Activated T-cell treated with anti-CD3 and anti-CD28 coated beads, Interleukin-2, amount 50 U/mL, for 4 hours (primary cell): ENCODE measurements around the gene CTAG2. TPM values are rescaled to one million over a fixed set of nuclear protein-coding genes. Genes with fewer than 3 reads are reported as not detected.
"Not testable (repeated sequence)": the region's sequence is repeated elsewhere in the genome, so short reads cannot be mapped to it uniquely, and the experiment has no call there.

Experiments
- ATAC-seq, 2 donors: fragments of 200-7000 bp; cut with Tn5 transposase; one replicate each; pipeline ENCODE4 v1.10.0; 2021
- DNase-seq: peaks from one replicate; pipeline ENCODE4 v3.0.0-alpha.2; 2020
- H3K27me3 Mint-ChIP-seq: one replicate; pipeline ENCODE4 v1.8.0; 2021; ENCODE audit warnings: low read depth, mixed read lengths
- H3K36me3 Mint-ChIP-seq: one replicate; pipeline ENCODE4 v1.8.0; 2022; ENCODE audit warnings: mixed read lengths; ENCODE audit not compliant: insufficient read depth
- H3K4me1 Mint-ChIP-seq: one replicate; pipeline ENCODE4 v1.8.0; 2021; ENCODE audit warnings: low read depth, mixed read lengths
- H3K4me3 Mint-ChIP-seq: one replicate; pipeline ENCODE4 v1.8.0; 2021; ENCODE audit warnings: mild to moderate bottlenecking, moderate library complexity, mixed read lengths
- H3K9me3 Mint-ChIP-seq: one replicate; pipeline ENCODE4 v1.8.0; 2021; ENCODE audit warnings: mixed read lengths
- total RNA-seq, 3 donors: library from RNA; stranded (reverse); gene quantifications; one replicate each; pipeline ENCODE4 v1.2.1, GENCODE V29; 2021

The CTAG2 gene
- total RNA-seq, 3 donors from 2014 or later: 6.1 TPM; not detected in 2

- ATAC-seq (no peak), DNase-seq (no peak)
- H3K4me1 Mint-ChIP-seq: no peaks in the 10 kb centered on the region
- no peaks in the 10 kb centered on the region for H3K9me3 Mint-ChIP-seq
- H3K27me3 Mint-ChIP-seq: no peaks in the 10 kb centered on the region
- H3K4me3 Mint-ChIP-seq: no peak overlapping the region
- no peaks in the 10 kb centered on the region for H3K36me3 Mint-ChIP-seq
Observed at GRCh38 chrX:154655346-154655745, 2.0 kb upstream of the CTAG2 start.

- Mint-ChIP-seq H3K27me3 (no peaks in the 10 kb centered on the region), H3K4me1 (no peaks in the 10 kb centered on the region), H3K9me3 (no peaks in the 10 kb centered on the region), H3K4me3 (no peak overlapping the region), H3K36me3 (no peaks in the 10 kb centered on the region)
- no peak for ATAC-seq
- no peak for DNase-seq
Observed at GRCh38 chrX:154654925-154655324, 1.5 kb upstream of the CTAG2 start.

GRCh38 chrX:154654372-154654771, 993 bp upstream of the CTAG2 start:
- H3K27me3 Mint-ChIP-seq: no peaks in the 10 kb centered on the region
- no peak for DNase-seq
- no peaks in the 10 kb centered on the region for H3K9me3 Mint-ChIP-seq

GRCh38 chrX:154653048-154653401, 354 bp downstream of the CTAG2 start:
- Mint-ChIP-seq H3K4me1 (no peaks in the 10 kb centered on the region), H3K4me3 (no peak overlapping the region), H3K27me3 (no peaks in the 10 kb centered on the region), H3K36me3 (no peaks in the 10 kb centered on the region), H3K9me3 (no peaks in the 10 kb centered on the region)
- DNase-seq (no peak), ATAC-seq (no peak)

More at GRCh38 chrX:154654372-154654771, 993 bp upstream of the CTAG2 start:
- Mint-ChIP-seq H3K4me3 (no peak overlapping the region), H3K36me3 (no peaks in the 10 kb centered on the region), H3K4me1 (no peaks in the 10 kb centered on the region)
- ATAC-seq: no peak

DNA sequence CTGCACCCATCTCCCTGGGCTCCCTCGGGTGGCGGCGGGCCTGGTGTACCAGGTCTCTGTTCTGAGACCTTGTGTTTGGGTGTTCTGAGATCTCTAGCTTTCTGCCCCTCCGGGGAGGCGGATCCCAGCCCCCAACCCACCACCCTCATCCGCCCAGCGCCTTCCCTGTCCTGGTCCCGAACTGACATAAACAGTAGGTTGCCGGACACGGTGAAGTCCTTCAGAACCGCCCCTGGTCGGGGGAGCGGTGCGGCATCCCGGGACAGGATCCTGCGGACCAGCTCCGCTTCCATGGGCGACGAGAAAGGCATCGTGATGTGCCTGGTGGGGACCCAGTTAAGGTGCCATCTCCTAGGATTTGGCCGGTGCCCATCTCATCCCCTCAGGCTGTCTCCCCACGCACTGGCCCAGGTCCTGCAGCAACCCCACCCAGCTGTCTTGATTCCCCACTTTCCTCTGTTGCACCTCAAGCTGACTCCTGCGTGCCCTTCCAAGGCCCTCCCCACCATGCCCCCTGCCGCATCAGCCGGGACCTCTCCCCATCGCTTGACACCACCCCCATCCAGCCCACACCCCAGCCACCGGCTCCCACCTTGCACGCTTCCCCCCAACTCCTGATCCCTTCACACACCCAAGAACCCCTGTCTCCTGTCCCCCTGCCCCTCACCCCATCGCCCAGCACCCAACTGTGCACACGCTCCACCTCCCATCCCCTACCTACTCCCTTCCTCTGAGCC, 900 bp downstream of the CTAG2 start:
- no peak for ATAC-seq
- Mint-ChIP-seq H3K4me1 (no peaks in the 10 kb centered on the region), H3K4me3 (no peak overlapping the region)

DNA sequence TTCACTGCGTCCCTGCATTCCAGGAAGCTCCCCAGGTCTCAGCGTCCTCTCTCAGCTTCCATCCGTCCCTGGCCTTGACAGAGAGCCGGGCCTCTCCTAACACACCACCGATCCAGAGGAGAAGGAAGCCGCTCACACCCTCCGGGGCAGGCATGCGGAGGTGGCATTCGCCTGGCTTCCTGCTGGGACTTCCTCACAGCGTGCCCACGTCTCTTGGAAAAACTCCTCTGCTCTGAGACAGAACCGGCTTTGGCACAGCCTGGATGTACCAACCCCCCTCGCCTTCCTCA, 3.2 kb downstream of the CTAG2 start:
- Mint-ChIP-seq H3K9me3 (no peaks in the 10 kb centered on the region), H3K36me3 (no peaks in the 10 kb centered on the region), H3K4me3 (no peak overlapping the region), H3K27me3 (no peaks in the 10 kb centered on the region), H3K4me1 (no peaks in the 10 kb centered on the region)
- ATAC-seq (no peak), DNase-seq (no peak)

More for the DNA sequence above, 900 bp downstream of the CTAG2 start:
- no peaks in the 10 kb centered on the region for H3K27me3 Mint-ChIP-seq
- no peak for DNase-seq
- H3K36me3 Mint-ChIP-seq: no peaks in the 10 kb centered on the region
- no peaks in the 10 kb centered on the region for H3K9me3 Mint-ChIP-seq

- DNase-seq: no peak
- no peak overlapping the region for H3K4me3 Mint-ChIP-seq
- no peak for ATAC-seq
- no peaks in the 10 kb centered on the region for H3K9me3 Mint-ChIP-seq
- H3K27me3 Mint-ChIP-seq: no peaks in the 10 kb centered on the region
- H3K4me1 Mint-ChIP-seq: no peaks in the 10 kb centered on the region
- no peaks in the 10 kb centered on the region for H3K36me3 Mint-ChIP-seq
Observed at GRCh38 chrX:154649503-154650220, 3.7 kb downstream of the CTAG2 start.

DNA sequence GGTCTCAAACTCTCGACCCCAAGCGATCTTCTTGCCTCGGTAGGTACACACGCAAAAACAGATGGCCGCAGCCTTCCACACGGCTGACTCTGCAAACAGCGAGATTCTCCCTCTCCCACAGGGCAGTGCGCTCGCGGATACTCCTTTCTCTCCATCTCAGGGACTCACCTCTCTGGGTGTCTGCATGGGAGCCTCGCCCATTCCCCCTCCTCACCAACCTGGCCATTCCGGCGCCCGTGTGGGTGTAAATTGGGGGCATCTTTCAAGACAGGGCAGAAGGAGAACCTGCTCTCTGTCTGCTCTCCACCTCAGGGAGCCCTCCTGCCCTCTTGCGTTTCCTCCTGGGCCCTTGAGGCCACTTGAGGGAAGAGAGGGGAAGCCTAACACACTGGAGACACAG, 4.4 kb downstream of the CTAG2 start:
- ATAC-seq: no peak
- Mint-ChIP-seq H3K4me3 (no peak overlapping the region), H3K9me3 (no peaks in the 10 kb centered on the region), H3K36me3 (no peaks in the 10 kb centered on the region), H3K27me3 (no peaks in the 10 kb centered on the region), H3K4me1 (no peaks in the 10 kb centered on the region)
- DNase-seq: no peak

DNA sequence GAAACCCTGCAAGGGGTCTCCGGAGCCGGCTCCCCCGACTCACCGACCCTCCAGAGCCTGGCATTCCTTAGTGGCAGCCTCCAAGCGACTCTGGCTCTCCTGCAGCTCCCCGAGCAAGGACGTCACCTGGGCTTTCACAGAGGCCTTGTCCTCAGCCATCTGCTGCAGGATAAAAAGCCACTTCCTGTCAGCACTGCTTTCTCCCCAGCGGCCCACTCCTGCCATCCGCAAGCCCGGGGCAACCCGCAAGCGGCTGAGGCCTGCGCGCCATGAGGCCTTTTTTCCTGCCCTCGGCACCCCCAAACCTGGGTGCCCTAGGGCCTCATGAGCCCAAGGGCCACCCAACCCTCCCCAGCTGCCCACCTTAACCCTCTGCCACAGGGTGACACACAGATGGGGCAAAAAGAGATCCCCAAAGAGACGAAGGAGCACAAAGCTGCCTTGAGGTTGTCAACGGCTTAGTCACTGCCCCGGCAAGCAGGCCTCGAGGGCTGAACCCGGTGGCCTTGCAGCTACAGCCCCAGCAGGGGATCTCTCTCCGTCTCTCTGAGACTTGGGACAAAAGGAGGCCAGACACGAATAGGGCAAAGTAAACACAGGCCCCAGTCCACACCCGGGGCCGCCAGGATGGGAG, 7.5 kb downstream of the CTAG2 start:
- not testable (repeated sequence) for H3K4me3 Mint-ChIP-seq, H3K9me3 Mint-ChIP-seq, H3K27me3 Mint-ChIP-seq, DNase-seq, H3K36me3 Mint-ChIP-seq, H3K4me1 Mint-ChIP-seq
- ATAC-seq: peak; percentile 72 to 80

- H3K4me1 Mint-ChIP-seq, DNase-seq, H3K9me3 Mint-ChIP-seq, H3K27me3 Mint-ChIP-seq, H3K4me3 Mint-ChIP-seq, ATAC-seq, H3K36me3 Mint-ChIP-seq: not testable (repeated sequence)
Observed at GRCh38 chrX:154643708-154644107, 9.7 kb downstream of the CTAG2 start.

- not testable (repeated sequence) for H3K36me3 Mint-ChIP-seq, ATAC-seq, H3K4me1 Mint-ChIP-seq, DNase-seq, H3K4me3 Mint-ChIP-seq, H3K9me3 Mint-ChIP-seq, H3K27me3 Mint-ChIP-seq
Observed at GRCh38 chrX:154641740-154642139, 11.6 kb downstream of the CTAG2 start.

GRCh38 chrX:154633661-154634060, 19.7 kb downstream of the CTAG2 start:
- not testable (repeated sequence) for H3K27me3 Mint-ChIP-seq, DNase-seq, H3K4me3 Mint-ChIP-seq, H3K9me3 Mint-ChIP-seq, H3K36me3 Mint-ChIP-seq, H3K4me1 Mint-ChIP-seq, ATAC-seq

DNA sequence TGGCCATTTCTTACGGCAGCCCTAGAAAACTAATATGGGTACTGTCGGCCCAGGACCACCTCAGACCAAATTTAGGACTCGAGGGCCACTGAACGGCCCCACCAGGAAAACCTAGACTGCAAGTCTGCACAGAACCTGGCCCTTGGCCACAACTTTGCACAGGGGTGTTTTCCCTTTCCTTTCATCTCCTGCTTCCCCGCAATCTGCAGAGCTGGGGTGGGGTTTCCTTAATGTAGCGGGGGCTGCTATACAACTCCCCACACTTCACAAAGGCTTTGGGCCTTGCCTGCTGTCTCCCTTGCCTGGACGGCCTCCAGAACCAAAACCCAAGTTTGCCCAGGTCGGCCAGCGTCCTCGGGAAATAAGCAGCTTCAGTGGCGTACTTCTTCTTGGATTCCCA, 22.4 kb downstream of the CTAG2 start:
- H3K9me3 Mint-ChIP-seq, H3K4me1 Mint-ChIP-seq, H3K27me3 Mint-ChIP-seq, H3K4me3 Mint-ChIP-seq, ATAC-seq, H3K36me3 Mint-ChIP-seq, DNase-seq: not testable (repeated sequence)

GRCh38 chrX:154628960-154629359, 24.4 kb downstream of the CTAG2 start:
- H3K36me3 Mint-ChIP-seq, H3K27me3 Mint-ChIP-seq, H3K4me1 Mint-ChIP-seq, DNase-seq, H3K4me3 Mint-ChIP-seq, H3K9me3 Mint-ChIP-seq: not testable (repeated sequence)
- ATAC-seq: peak; percentile 55 to 66

GRCh38 chrX:154620767-154621414, 32.5 kb downstream of the CTAG2 start:
- not testable (repeated sequence) for ATAC-seq

More at GRCh38 chrX:154620767-154621414, 32.5 kb downstream of the CTAG2 start:
- not testable (repeated sequence) for H3K4me1 Mint-ChIP-seq, H3K9me3 Mint-ChIP-seq, H3K36me3 Mint-ChIP-seq, H3K4me3 Mint-ChIP-seq, H3K27me3 Mint-ChIP-seq, DNase-seq
